ENCODE data around the gene C12orf76. TPM values are rescaled to one million over a fixed set of nuclear protein-coding genes. Genes with fewer than 3 reads are reported as not detected.
A peak's percentile ranks its signal among the peaks of the same experiment; 100 is the strongest.
"Not testable (repeated sequence)": the region's sequence is repeated elsewhere in the genome, so short reads cannot be mapped to it uniquely, and the experiment has no call there.

C12orf76 gene
- 10.7 and 11.8 TPM in 2 replicates for total RNA-seq
- polyA plus RNA-seq (2012), result 13.7 TPM

GRCh38 chr12:110048242-110049027, at the start of gene C12orf76:
Gene C12orf76, minus strand, starts transcription at chr12:110048522. Its CDS starts 27 bp downstream, at chr12:110048495.
- DNase-seq (ENCODE audit: low read depth), result peak; percentile 98

- DNase-seq (ENCODE audit: low read depth), result peak; percentile 24
Measured at GRCh38 chr12:110093631-110094311, 45.4 kb upstream of the C12orf76 start.

GRCh38 chr12:110091136-110091711, 42.9 kb upstream of the C12orf76 start:
- no peak for DNase-seq (ENCODE audit: low read depth)

- DNase-seq (ENCODE audit: low read depth), result no peak
Measured at GRCh38 chr12:110090266-110091135, 42.2 kb upstream of the C12orf76 start.

- DNase-seq (ENCODE audit: low read depth), result no peak
Measured at GRCh38 chr12:110088936-110089335, 40.6 kb upstream of the C12orf76 start.

GRCh38 chr12:110088216-110088615, 39.9 kb upstream of the C12orf76 start:
- DNase-seq (ENCODE audit: low read depth), result not testable (repeated sequence)

GRCh38 chr12:110084314-110085015, 36.1 kb upstream of the C12orf76 start:
- DNase-seq (ENCODE audit: low read depth), result no peak

GRCh38 chr12:110080410-110080809, 32.1 kb upstream of the C12orf76 start:
- DNase-seq (ENCODE audit: low read depth), result no peak

GRCh38 chr12:110079477-110080400, 31.4 kb upstream of the C12orf76 start:
- no peak for DNase-seq (ENCODE audit: low read depth)

- no peak for DNase-seq (ENCODE audit: low read depth)
Measured at GRCh38 chr12:110077800-110078199, 29.5 kb upstream of the C12orf76 start.

- DNase-seq (ENCODE audit: low read depth), result no peak
Measured at GRCh38 chr12:110075880-110076279, 27.6 kb upstream of the C12orf76 start.

GRCh38 chr12:110074089-110074488, 25.8 kb upstream of the C12orf76 start:
- DNase-seq (ENCODE audit: low read depth), result no peak

GRCh38 chr12:110073049-110073831, 24.9 kb upstream of the C12orf76 start:
- DNase-seq (ENCODE audit: low read depth), result no peak

GRCh38 chr12:110072636-110073035, 24.3 kb upstream of the C12orf76 start:
- not testable (repeated sequence) for DNase-seq (ENCODE audit: low read depth)

GRCh38 chr12:110071967-110072366, 23.6 kb upstream of the C12orf76 start:
- DNase-seq (ENCODE audit: low read depth), result no peak

- DNase-seq (ENCODE audit: low read depth), result no peak
Measured at GRCh38 chr12:110071504-110071903, 23.2 kb upstream of the C12orf76 start.

GRCh38 chr12:110068654-110069053, 20.3 kb upstream of the C12orf76 start:
- DNase-seq (ENCODE audit: low read depth), result no peak

GRCh38 chr12:110068115-110068514, 19.8 kb upstream of the C12orf76 start:
- not testable (repeated sequence) for DNase-seq (ENCODE audit: low read depth)

GRCh38 chr12:110067531-110067930, 19.2 kb upstream of the C12orf76 start:
- DNase-seq (ENCODE audit: low read depth), result no peak

Measured in myocyte (in vitro differentiated cells).